C4-2B (cell line): ENCODE results near the gene SPAG9.
A peak's percentile ranks its signal among the peaks of the same experiment; 100 is the strongest.
"Not testable (repeated sequence)": the region's sequence is repeated elsewhere in the genome, so short reads cannot be mapped to it uniquely, and the experiment has no call there.

Source experiments
- H3K27ac ChIP-seq: fragments of 450-650 bp; 2 replicates; pipeline ENCODE4 v1.5.1; 2017
- CTCF ChIP-seq: fragments of 450-650 bp; conservative IDR thresholded peaks from 2 replicates; pipeline ENCODE4 v1.5.1; 2017; ENCODE audit warnings: mild to moderate bottlenecking
- ZFX ChIP-seq: fragments of 450-650 bp; IDR thresholded peaks from 2 replicates; pipeline ENCODE4 v1.6.1; 2017

Gene SPAG9

GRCh38 chr17:51118330-51119195 is 2.1 kb downstream of the SPAG9 start:
- peak overlapping the region; percentile 21; the same call in 1 of the 2 replicates for H3K27ac ChIP-seq
- TF ChIP-seq CTCF (no peak), ZFX (no peak)

DNA sequence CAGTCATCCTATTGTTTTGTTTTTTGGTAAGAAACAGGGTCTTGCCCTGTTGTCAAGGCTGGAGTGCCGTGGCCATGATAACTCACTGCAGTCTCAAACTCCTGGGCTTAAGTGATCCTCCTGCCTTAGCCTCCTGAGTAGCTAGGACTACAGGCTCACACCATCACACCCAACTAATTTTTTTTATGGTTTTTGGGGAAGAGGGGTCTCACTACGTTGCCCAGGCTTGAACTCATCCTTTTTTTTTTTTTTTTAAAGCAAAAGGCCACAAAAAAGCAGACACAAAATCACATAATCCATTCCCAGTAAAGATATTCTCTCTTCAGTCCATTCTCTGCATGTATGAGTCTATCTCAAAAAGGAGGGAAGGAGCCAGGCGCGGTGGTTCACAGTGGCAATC is 5.5 kb downstream of the SPAG9 start:
- TF ChIP-seq ZFX (no peak), CTCF (no peak)
- no peak overlapping the region for H3K27ac ChIP-seq

GRCh38 chr17:51112303-51113222 is 8.1 kb downstream of the SPAG9 start:
- H3K27ac ChIP-seq, result not testable (repeated sequence)

GRCh38 chr17:51107778-51108177 is 12.9 kb downstream of the SPAG9 start:
- peak overlapping the region; percentile 13; the same call in 1 of the 2 replicates for H3K27ac ChIP-seq
- no peak for TF ChIP-seq ZFX

GRCh38 chr17:51103451-51103850 is 17.2 kb downstream of the SPAG9 start:
- no peak overlapping the region for H3K27ac ChIP-seq
- TF ChIP-seq CTCF, result no peak
- no peak for TF ChIP-seq ZFX

- H3K27ac ChIP-seq, result no peak overlapping the region
These were observed 17.6 kb downstream of the SPAG9 start for GRCh38 chr17:51103050-51103449.

GRCh38 chr17:51097708-51098446 is 22.8 kb downstream of the SPAG9 start:
- no peak overlapping the region for H3K27ac ChIP-seq

More at GRCh38 chr17:51103050-51103449, 17.6 kb downstream of the SPAG9 start:
- no peak for TF ChIP-seq CTCF
- no peak for TF ChIP-seq ZFX

More at GRCh38 chr17:51097708-51098446, 22.8 kb downstream of the SPAG9 start:
- TF ChIP-seq ZFX (no peak), CTCF (no peak)
